HL-60 (cell line): ENCODE data around the gene CYB5R2.

Experiments
- DNase-seq, 2 experiments: peaks; one replicate each; pipeline ENCODE4 v3.0.0-alpha.2; 2010 to 2020; ENCODE audit warnings: low read depth in 1 of 2, low spot score in 1 of 2
- H3K27ac ChIP-seq: fragments of 250-450 bp; sonication (Bioruptor Pico); replicated peaks from 2 replicates; pipeline ENCODE4 v1.5.1; 2020; ENCODE audit warnings: mild to moderate bottlenecking, moderate library complexity
- H3K27me3 ChIP-seq: fragments of 250-450 bp; sonication (Bioruptor Pico); 2 replicates; pipeline ENCODE4 v1.5.1; 2021; ENCODE audit warnings: mild to moderate bottlenecking, moderate library complexity; ENCODE audit not compliant: insufficient read depth, poor library complexity, severe bottlenecking
- H3K4me3 ChIP-seq: replicated peaks from 2 replicates; pipeline ENCODE4 v1.5.1; 2011; ENCODE audit warnings: mild to moderate bottlenecking, control low read depth, low read length; ENCODE audit not compliant: insufficient read depth
- GABPA ChIP-seq: IDR thresholded peaks from 2 replicates; pipeline ENCODE4 v1.6.1; 2012; ENCODE audit warnings: low read depth
- POLR2AphosphoS5 ChIP-seq: IDR thresholded peaks from 2 replicates; pipeline ENCODE4 v1.6.1; 2012; ENCODE audit warnings: low read depth
- SPI1 ChIP-seq: IDR thresholded peaks from 2 replicates; pipeline ENCODE4 v1.6.1; 2012; ENCODE audit warnings: low read depth, mild to moderate bottlenecking, borderline replicate concordance
- TF ChIP-seq, protein P1 (sequence below): IDR thresholded peaks from 2 replicates; pipeline ENCODE4 v1.6.1; 2012; ENCODE audit warnings: low read depth; ENCODE audit not compliant: insufficient replicate concordance
- TF ChIP-seq, protein P2 (sequence below): IDR thresholded peaks from one replicate; pipeline ENCODE4 v1.5.1; 2011; ENCODE audit warnings: low read length, control low read depth, inconsistent platforms; ENCODE audit not compliant: insufficient read depth

The CYB5R2 gene

DNA sequence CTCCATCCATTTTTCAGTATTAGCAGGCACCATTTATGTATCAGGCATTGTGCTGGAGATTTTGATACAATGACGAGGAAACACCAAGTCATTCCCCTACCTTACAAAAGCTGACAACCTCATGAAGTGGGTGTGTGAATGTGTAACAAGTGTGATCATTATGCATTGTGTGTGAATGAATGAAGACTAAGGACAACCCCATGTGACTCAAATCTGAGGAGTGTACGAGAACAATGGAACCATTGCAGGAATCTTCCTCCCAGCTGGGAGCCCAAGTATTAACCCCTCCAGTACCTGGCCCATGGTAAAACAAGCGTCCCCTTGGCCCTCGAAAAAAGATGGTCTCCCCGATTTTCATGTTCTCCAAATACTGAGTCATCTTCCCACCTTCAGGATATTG is 4.4 kb downstream of the CYB5R2 start:
- TF ChIP-seq GABPA (no peak), SPI1 (no peak), POLR2AphosphoS5 (no peak)
- TF ChIP-seq, protein P1, sequence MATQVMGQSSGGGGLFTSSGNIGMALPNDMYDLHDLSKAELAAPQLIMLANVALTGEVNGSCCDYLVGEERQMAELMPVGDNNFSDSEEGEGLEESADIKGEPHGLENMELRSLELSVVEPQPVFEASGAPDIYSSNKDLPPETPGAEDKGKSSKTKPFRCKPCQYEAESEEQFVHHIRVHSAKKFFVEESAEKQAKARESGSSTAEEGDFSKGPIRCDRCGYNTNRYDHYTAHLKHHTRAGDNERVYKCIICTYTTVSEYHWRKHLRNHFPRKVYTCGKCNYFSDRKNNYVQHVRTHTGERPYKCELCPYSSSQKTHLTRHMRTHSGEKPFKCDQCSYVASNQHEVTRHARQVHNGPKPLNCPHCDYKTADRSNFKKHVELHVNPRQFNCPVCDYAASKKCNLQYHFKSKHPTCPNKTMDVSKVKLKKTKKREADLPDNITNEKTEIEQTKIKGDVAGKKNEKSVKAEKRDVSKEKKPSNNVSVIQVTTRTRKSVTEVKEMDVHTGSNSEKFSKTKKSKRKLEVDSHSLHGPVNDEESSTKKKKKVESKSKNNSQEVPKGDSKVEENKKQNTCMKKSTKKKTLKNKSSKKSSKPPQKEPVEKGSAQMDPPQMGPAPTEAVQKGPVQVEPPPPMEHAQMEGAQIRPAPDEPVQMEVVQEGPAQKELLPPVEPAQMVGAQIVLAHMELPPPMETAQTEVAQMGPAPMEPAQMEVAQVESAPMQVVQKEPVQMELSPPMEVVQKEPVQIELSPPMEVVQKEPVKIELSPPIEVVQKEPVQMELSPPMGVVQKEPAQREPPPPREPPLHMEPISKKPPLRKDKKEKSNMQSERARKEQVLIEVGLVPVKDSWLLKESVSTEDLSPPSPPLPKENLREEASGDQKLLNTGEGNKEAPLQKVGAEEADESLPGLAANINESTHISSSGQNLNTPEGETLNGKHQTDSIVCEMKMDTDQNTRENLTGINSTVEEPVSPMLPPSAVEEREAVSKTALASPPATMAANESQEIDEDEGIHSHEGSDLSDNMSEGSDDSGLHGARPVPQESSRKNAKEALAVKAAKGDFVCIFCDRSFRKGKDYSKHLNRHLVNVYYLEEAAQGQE: no peak
- TF ChIP-seq, protein P2, sequence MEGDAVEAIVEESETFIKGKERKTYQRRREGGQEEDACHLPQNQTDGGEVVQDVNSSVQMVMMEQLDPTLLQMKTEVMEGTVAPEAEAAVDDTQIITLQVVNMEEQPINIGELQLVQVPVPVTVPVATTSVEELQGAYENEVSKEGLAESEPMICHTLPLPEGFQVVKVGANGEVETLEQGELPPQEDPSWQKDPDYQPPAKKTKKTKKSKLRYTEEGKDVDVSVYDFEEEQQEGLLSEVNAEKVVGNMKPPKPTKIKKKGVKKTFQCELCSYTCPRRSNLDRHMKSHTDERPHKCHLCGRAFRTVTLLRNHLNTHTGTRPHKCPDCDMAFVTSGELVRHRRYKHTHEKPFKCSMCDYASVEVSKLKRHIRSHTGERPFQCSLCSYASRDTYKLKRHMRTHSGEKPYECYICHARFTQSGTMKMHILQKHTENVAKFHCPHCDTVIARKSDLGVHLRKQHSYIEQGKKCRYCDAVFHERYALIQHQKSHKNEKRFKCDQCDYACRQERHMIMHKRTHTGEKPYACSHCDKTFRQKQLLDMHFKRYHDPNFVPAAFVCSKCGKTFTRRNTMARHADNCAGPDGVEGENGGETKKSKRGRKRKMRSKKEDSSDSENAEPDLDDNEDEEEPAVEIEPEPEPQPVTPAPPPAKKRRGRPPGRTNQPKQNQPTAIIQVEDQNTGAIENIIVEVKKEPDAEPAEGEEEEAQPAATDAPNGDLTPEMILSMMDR: no peak
- no peak overlapping the region for H3K27ac ChIP-seq
- no peak overlapping the region for H3K4me3 ChIP-seq
- H3K27me3 ChIP-seq: peaks cover 7% of the 10 kb centered on the region
- no peak for DNase-seq

DNA sequence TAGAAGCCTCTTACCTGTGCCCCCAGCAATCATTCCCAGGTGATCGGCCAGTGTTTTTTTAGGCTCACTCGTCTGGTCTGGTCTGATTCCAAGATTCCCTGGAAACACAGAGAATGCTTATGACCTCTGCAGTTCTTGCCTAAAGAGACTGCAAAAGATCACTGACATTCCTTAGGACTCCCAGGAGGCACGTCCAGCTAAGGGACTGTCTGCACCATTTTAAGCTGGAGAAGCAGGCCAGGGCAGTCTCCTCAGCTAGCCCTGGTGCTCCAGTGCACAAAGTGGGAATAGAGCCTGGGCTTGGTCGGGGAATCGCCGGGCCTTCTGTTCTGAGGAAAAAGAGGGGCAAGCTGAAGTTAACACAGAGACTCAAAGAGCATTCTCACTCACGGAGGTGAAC is 4.8 kb downstream of the CYB5R2 start:
- TF ChIP-seq GABPA (no peak), POLR2AphosphoS5 (no peak), SPI1 (no peak)
- TF ChIP-seq, protein P2: no peak
- TF ChIP-seq, protein P1: no peak
- DNase-seq: no peak
- Histone ChIP-seq H3K4me3 (no peak overlapping the region), H3K27ac (no peak overlapping the region), H3K27me3 (peaks cover 6% of the 10 kb centered on the region)

DNA sequence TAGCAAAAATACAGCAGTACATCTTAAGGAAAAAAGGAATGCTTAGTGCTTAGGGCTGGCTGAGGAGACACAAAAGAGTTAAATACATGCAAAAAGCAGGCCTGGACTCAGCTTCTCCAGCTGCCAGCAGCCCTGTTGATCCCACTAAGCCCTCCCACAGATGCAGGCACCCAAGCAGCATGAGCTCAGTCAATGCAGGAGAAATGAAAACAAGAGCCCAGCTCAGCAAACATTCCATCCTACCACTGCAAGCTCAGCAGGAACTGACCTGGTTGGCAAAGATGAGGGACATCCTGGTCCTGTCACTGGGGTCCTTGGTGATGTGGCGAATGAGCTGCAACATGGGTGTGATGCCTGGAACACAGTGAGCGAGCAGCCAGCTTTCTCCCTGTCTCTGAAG is 5.8 kb downstream of the CYB5R2 start:
- no peak for DNase-seq
- Histone ChIP-seq H3K27ac (no peak overlapping the region), H3K27me3 (no peaks in the 10 kb centered on the region), H3K4me3 (no peak overlapping the region)
- TF ChIP-seq SPI1 (no peak), POLR2AphosphoS5 (no peak), GABPA (no peak)
- TF ChIP-seq, protein P2: no peak
- TF ChIP-seq, protein P1: no peak
